Fibroblast of peridontal ligament (primary cell): ENCODE results near the gene CTSA.

Experiments used
- DNase-seq: peaks from one replicate; pipeline ENCODE4 v3.0.0-alpha.2; 2010; ENCODE audit errors: extremely low read depth

Gene CTSA

GRCh38 chr20:45938727-45939438 lies 47.7 kb downstream of the CTSA start:
- no peak for DNase-seq

DNA sequence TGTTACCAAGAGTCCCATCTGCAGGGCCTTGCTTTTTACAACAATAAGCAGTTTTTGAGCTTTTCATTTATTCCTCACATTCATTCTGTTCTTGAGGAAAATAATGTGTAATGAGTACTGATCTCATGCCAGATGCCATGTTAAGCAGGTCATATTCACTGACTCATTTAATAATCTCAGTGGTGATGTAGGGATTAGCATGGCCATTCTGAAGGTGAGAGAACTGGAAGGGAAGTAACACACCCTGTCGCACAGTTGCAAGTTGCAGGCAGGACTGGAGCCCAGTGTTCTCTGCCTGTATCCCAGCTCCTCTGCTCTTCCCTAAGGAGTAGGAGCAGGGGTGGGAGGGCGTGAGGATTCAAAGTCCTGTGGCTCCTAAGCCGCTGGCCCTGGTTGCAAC lies 48.9 kb downstream of the CTSA start:
- DNase-seq, result no peak

GRCh38 chr20:45940469-45940868 lies 49.3 kb downstream of the CTSA start:
- DNase-seq, result no peak

- DNase-seq, result no peak
These were observed 52.5 kb downstream of the CTSA start for GRCh38 chr20:45943613-45944012.

- DNase-seq, result no peak
These were observed 53.2 kb downstream of the CTSA start for GRCh38 chr20:45944151-45944964.

DNA sequence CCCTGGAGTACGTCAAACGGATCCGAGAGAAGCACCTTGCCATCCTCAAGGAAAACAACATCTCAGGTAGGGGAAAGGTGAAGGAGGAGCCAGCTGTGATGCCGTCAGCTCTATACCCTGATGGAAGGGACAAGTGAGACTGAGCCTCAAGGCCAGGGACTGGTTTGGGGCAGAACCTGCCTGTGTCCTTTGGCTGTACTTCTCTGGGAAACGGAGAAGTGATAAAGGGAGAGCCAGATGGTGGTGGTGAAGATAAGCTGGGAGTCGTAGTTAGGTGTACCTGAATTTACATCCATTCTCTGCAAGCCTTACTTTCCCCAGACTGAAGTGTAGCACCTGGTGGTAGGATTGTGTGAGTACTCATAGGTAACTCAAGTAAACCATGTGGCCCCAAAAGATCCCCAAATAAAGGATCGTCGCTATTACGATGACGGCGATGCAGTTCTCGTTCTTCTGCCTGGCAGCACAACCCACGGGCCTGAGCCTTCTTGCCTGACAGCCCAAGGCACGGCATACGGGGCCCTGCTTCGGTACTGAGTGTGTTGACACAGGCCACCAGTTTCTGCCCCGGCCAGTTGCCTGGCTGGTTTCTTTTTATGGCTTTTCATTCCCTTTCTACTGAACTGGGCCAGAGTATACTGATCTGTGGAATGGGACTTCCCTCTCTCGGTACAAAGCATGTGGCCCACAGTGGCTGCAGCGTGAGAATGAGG lies 54.0 kb downstream of the CTSA start:
- no peak for DNase-seq

DNA sequence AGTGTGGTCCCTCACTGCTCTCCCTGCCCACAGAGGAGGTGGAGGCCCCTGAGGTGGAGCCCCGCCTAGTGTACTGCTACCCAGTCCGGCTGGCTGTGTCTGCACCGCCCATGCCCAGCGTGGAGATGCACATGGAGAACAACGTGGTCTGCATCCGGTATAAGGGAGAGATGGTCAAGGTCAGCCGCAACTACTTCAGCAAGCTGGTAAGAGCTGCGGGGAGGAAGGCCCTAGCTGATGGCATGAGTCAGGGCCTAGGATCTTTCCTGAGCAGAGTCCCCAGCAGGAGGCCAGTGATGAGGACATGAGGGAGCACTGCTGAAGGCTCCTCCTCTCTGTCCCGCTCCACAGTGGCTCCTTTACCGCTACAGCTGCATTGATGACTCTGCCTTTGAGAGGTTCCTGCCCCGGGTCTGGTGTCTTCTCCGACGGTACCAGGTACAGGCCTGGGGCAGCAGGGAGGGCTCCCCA lies 54.6 kb downstream of the CTSA start:
- no peak for DNase-seq

DNA sequence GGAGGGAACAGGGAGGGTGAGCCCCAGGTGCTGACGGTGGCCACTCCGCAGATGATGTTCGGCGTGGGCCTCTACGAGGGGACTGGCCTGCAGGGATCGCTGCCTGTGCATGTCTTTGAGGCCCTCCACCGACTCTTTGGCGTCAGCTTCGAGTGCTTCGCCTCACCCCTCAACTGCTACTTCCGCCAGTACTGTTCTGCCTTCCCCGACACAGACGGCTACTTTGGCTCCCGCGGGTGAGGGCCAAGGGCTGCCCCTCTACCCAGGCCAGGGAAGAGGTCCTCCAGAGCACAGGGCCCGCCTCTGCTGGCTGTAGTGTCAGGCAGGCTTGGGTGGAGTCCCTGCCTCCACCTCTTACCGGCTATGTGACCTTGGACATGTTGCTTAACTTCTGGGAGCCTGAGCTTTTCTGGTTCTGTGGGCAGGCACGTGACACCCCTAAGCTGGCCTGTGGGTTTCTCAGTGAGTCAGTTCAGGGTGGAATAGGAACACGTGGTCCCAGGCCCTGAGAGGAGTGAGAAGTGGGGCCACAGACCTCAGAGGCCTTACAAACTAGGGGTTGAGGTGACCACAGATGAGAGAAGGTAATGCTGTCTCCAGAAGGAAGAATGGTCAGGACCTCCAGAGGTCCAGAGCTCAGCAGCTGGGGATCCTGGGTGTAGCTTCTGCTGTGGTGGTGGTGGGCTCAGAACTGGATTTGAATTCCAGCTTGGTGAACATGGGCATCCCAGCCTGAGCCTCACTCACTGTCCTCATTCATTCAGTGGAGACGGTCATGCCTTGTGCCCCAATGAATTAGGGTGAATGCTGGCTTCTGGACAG lies 55.2 kb downstream of the CTSA start:
- DNase-seq, result no peak

DNA sequence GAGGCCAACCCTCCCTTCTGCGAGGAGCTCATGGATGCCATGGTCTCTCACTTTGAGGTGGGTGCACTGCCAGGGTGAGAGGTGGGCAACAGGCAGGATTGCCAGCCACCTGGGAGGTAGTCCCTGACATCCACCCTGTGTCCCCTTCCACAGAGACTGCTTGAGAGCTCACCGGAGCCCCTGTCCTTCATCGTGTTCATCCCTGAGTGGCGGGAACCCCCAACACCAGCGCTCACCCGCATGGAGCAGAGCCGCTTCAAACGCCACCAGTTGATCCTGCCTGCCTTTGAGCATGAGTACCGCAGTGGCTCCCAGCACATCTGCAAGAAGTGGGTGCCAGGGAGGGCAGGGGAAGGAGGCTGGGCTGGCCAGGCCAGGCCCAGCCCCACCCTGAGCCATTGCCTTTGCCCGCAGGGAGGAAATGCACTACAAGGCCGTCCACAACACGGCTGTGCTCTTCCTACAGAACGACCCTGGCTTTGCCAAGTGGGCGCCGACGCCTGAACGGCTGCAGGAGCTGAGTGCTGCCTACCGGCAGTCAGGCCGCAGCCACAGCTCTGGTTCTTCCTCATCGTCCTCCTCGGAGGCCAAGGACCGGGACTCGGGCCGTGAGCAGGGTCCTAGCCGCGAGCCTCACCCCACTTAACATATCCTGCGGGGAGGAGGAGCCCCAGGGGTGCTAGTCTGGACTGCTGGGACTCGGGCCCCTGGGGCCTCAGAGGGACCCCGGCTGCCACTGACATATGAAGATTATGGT lies 56.2 kb downstream of the CTSA start:
- DNase-seq, result no peak

DNA sequence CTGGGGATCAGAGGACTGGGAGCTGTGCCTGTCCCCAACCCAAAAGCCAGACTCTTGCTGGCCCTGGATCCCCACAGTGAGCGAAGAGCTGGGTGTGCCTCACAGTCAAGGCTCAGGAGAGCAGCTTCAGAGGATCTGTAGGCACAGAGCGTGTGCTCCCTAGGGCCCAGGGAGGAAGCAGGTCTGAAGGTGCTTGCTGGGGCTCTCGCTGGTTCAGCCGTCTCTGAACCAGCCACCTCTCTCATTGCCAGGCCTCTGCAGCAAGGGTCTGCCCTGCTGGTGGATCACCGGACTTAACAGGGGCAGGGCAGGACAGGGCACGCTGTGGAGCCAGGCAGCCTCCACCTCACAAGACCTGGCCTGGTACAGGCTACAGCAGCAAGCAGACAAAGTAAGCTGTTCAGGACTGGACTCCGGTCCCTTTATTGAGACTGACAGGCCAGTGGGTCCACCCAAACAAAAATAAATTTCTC lies 57.2 kb downstream of the CTSA start:
- no peak for DNase-seq
